DOHH2 (cell line): ENCODE data around the gene SSBP3.

ENCODE experiments used
- CTCF ChIP-seq: fragments of 200-600 bp; sonication (generic); IDR thresholded peaks from one replicate; pipeline ENCODE4 v1.5.1; 2014; ENCODE audit warnings: antibody characterized with exemption, mild to moderate bottlenecking, low read depth, low read length; ENCODE audit not compliant: poor library complexity, severe bottlenecking
- EZH2phosphoT487 ChIP-seq: fragments of 200-600 bp; sonication (generic); IDR thresholded peaks from 2 replicates; pipeline ENCODE4 v1.6.1; 2017; ENCODE audit warnings: borderline replicate concordance, mild to moderate bottlenecking, antibody characterized with exemption, low read length, moderate library complexity, mixed read lengths

- TF ChIP-seq CTCF (no peak), EZH2phosphoT487 (no peak)
These were observed 130.8 kb downstream of the SSBP3 start for GRCh38 chr1:54275349-54275748.
